ENCODE results near the gene IQGAP2.

DNA sequence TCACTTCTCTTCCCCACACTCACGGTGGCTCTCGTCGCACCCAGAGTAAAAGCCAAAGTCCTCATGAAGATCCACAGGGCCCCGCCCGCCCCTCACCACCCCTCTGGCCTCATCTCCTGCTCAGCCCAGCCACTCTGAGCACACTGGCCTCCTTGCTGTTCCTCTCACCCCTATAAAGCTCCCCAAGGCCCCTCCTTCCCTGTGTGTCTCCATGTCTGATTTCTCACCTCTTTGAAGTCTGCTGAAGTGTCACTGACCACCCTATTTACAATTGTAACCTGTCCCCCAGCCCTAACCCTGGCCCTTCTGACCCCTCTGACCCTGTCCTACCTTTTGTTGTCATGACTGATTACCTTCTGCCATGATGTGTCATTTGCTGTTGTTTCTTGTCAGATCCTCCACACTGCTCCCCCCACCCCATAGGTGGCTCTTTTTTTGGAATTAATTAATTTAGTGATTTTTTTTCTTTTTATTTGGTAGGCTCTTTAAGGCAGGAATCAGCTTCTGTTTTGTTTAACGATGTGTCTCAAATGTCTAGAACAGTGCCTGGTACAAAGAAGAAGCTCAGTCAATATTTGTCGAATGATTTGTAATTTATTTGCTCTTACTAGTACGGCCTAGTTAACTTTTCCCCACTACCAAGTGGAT, 90.2 kb downstream of the IQGAP2 start:
- no peak for TF ChIP-seq POLR2A (IDR thresholded peaks at IDR 0.05)
- TF ChIP-seq, protein P1, sequence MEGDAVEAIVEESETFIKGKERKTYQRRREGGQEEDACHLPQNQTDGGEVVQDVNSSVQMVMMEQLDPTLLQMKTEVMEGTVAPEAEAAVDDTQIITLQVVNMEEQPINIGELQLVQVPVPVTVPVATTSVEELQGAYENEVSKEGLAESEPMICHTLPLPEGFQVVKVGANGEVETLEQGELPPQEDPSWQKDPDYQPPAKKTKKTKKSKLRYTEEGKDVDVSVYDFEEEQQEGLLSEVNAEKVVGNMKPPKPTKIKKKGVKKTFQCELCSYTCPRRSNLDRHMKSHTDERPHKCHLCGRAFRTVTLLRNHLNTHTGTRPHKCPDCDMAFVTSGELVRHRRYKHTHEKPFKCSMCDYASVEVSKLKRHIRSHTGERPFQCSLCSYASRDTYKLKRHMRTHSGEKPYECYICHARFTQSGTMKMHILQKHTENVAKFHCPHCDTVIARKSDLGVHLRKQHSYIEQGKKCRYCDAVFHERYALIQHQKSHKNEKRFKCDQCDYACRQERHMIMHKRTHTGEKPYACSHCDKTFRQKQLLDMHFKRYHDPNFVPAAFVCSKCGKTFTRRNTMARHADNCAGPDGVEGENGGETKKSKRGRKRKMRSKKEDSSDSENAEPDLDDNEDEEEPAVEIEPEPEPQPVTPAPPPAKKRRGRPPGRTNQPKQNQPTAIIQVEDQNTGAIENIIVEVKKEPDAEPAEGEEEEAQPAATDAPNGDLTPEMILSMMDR (IDR thresholded peaks at IDR 0.05) = no peak

Measured in right lobe of liver (tissue), 4 donors.